ENCODE measurements around the gene DTNA.
A peak's percentile ranks its signal among the peaks of the same experiment; 100 is the strongest.

Gene DTNA

GRCh38 chr18:34796035-34796657, 86.0 kb downstream of the DTNA start:
- DNase-seq (ENCODE audit: insufficient read length, low spot score) (no peak), FAIRE-seq (no peak)
- TF ChIP-seq POLR2A (IDR thresholded peaks at IDR 0.05; ENCODE audit: low read depth, low read length) = no peak

GRCh38 chr18:34799291-34799690, 89.2 kb downstream of the DTNA start:
- TF ChIP-seq POLR2A (IDR thresholded peaks at IDR 0.05; ENCODE audit: low read depth, low read length) = no peak
- no peak for FAIRE-seq

DNA sequence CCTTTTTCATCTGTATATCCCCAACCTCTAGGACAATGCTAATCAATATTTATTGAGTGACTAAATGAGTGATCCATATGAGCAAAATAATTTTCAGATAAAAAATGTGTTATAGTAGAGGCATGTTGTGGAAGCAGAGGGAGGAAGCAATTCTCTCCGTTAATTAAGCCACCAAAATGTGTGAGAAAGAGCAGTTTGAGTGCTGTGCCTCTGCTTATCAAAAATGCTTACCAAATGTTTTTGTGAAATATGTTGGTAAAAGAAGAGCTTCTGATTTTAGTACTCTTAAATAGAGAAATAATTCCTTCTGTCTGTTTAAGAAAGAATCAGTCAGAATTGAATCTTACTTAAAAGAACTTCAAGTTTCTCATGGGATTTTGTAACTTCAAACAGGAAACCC, 90.3 kb downstream of the DTNA start:
- no peak for TF ChIP-seq POLR2A (IDR thresholded peaks at IDR 0.05; ENCODE audit: low read depth, low read length)
- DNase-seq (ENCODE audit: insufficient read length, low spot score) = no peak
- no peak for FAIRE-seq

More at GRCh38 chr18:34799291-34799690, 89.2 kb downstream of the DTNA start:
- no peak for DNase-seq (ENCODE audit: insufficient read length, low spot score)

- FAIRE-seq = no peak
- no peak for TF ChIP-seq POLR2A (IDR thresholded peaks at IDR 0.05; ENCODE audit: low read depth, low read length)
- DNase-seq (ENCODE audit: insufficient read length, low spot score) = no peak
These were observed 91.7 kb downstream of the DTNA start for GRCh38 chr18:34801774-34802173.

DNA sequence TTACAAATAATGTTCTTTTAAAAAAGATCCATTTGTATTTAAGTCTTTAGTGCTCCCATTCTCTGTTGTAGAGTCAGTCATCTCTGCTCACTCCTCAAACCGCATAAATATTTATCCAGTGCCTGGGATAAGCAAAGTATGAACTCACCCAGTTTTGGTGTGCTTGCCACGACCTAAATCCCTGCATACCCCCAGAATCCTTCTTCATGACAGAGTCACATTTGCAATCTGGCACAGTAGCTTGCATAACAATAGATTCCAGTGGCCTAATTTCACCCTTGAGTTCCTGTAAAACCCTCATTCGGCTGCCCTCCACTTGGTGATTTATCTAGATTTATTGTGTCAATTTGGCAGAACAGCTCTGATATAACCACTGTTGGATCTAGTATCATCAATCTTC, 92.9 kb downstream of the DTNA start:
- TF ChIP-seq POLR2A (IDR thresholded peaks at IDR 0.05; ENCODE audit: low read depth, low read length) = no peak
- FAIRE-seq = no peak
- no peak for DNase-seq (ENCODE audit: insufficient read length, low spot score)

DNA sequence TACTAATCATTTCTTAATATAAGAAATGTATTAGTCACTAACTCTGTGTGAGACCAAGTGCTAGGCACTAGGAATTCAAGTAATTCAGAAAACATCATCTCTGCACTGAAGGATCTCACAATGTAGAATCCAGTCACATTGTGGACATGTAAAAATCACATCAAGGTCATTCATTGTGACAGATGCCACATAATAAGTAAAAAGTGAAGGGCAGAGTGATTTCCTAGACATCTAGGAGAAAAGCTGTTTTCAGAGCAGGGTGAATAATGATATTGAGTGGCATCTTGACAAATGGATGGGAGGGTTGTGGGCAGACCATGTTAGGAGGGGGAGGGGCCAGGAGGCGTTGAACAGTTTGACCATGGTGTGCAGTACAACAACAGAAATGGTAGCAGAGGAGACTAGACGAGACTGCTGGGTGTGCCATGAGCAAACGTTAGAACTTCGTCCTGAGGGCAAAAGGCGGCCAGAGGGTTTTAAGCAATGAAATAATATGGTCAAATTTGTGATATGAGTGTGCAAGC, 93.8 kb downstream of the DTNA start:
- FAIRE-seq = no peak

DNA sequence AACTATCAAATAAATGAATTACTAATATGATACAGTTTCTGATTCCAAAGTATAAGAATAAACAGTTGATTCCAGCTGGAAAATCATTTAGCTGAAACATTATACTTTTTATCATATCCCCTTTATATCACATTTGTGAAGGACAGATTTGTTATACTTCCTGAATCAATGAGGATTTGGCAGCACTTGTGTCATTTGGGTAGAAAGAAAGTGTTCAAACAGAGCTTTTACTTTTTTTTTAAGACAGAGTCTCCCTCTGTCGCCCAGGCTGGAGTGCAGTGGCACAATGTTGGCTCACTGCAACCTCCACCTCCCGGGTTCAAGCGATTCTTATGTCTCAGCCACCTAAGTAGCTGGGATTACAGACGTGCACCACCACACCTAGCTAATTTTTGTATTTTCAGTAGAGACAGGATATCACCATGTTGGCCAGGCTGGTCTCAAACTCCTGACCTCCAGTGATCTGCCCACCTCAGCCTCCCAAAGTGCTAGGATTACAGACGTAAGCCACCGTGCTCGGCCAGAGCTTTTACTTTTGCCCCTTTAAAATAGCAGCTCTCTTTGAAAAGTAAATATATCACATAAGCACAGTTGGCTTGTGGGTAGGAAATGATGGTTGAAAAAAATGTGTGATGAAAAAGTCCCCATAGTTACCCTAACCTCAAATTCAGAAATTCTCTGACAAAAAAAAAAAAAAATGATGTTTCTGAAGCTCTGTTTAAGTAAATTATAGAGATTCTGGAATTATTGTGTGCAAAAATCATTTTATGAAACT, 95.2 kb downstream of the DTNA start:
- no peak for FAIRE-seq

More for the DNA sequence above, 93.8 kb downstream of the DTNA start:
- DNase-seq (ENCODE audit: insufficient read length, low spot score) = no peak
- TF ChIP-seq POLR2A (IDR thresholded peaks at IDR 0.05; ENCODE audit: low read depth, low read length) = no peak

DNA sequence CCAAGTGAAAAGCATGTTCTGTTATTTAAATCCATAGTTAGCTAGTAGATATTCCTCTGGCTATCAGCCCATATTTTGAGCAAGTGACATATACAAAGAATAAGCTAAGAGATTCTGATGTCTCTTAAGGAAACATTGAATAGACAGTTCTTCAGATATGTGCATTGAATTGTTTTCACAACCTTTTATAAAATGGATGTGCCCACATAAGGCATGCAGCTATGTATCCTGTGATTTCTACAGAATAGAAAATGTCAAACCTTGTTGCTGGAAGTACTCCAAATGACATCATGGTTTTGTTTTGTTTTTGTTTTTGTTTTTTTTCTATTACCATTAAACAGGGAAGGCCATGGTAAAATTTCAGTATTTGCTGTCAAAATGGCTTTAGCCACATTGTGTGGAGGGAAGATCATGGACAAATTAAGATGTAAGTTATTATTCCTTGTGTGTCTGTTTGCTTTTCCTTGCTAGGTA, 95.8 kb downstream of the DTNA start:
- TF ChIP-seq POLR2A (IDR thresholded peaks at IDR 0.05; ENCODE audit: low read depth, low read length) = no peak
- no peak for DNase-seq (ENCODE audit: insufficient read length, low spot score)
- no peak for FAIRE-seq

More for the DNA sequence above, 95.2 kb downstream of the DTNA start:
- no peak for DNase-seq (ENCODE audit: insufficient read length, low spot score)
- no peak for TF ChIP-seq POLR2A (IDR thresholded peaks at IDR 0.05; ENCODE audit: low read depth, low read length)

- FAIRE-seq (no peak), DNase-seq (ENCODE audit: insufficient read length, low spot score) (no peak)
- no peak for TF ChIP-seq POLR2A (IDR thresholded peaks at IDR 0.05; ENCODE audit: low read depth, low read length)
These were observed 96.4 kb downstream of the DTNA start for GRCh38 chr18:34806527-34806926.

DNA sequence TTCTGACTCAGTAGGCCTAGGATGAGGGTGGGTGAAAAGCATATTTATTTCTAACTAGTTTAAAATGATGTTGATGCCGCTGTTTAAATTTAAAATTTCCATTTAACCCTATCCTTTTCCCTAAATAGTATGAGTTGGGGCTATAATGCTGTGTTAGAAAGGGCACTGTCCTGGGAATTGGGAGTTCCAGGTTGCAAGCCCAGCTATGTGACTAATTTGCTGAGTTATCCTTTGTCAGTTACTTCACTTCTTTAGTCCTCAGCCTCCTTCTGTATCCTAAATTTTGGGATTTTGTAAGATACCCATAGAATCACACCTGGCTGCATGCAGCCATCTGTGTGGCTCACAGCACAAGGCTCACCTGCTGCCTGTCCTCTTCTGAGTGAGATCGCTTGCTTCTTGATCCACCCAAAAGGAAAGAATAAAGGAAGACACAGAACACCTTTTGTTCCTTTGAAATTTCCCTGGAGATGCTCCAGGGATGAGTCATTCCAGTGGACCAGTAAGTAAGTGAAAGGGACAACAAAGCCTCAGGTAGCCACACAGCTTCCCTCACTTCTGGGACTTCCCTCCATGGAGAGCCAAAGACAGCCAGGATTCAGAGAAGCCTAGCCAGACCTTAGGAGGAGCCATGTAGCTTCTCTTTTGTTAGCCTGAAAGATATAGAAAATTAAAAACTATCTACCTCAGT, 97.2 kb downstream of the DTNA start:
- DNase-seq (ENCODE audit: insufficient read length, low spot score) = no peak
- no peak for TF ChIP-seq POLR2A (IDR thresholded peaks at IDR 0.05; ENCODE audit: low read depth, low read length)
- FAIRE-seq = no peak

DNA sequence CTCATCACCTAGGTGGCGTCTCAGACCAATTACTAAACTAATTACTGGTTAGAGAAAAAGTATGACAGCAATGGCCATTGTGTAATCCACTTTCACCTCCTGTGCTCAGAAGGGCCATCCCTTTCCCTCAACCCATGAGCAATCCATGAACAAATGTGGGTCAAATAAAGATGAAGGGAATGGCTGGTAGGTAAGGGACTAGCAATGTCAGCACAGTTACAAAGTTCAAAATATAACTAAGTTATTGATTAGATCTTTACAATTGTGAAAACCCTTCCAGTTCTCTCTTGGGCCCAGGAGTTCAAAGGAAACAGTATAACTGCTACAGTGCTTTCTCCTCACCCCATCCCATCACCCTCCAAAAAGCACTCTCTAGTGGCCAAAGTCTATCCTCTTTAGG, 98.3 kb downstream of the DTNA start:
- no peak for FAIRE-seq
- no peak for DNase-seq (ENCODE audit: insufficient read length, low spot score)
- TF ChIP-seq POLR2A (IDR thresholded peaks at IDR 0.05; ENCODE audit: low read depth, low read length) = no peak

DNA sequence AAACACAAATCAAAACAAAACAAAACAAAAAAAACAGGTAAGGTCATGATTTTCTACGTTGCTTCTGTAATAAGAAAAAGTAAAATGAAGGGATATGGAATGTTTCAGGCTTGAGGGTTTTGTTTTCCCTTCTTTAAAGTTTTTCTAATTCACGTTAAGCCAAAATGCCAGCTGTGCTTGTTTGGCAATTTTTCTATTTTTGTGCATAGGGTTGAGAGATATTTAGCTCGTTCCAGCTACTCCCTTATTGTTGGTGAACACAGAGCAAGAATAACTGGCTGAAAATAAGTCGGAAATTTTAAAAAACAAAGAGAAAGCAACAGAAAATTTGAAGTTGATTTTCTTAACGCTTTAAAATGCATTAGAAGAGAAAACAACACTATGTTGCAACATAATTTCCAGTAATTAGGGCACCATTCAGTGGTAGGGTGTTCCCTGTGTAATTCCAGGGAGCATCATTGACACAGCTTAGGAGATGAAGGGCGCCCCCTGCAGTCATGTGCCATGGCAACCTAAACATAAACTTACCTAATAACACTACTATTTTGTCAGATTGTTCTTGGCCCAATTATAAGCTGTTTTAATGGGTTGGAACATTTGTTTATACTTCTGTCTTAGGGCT, 99.5 kb downstream of the DTNA start:
- peak; percentile 20 for FAIRE-seq
- DNase-seq (ENCODE audit: insufficient read length, low spot score) = no peak
- no peak for TF ChIP-seq POLR2A (IDR thresholded peaks at IDR 0.05; ENCODE audit: low read depth, low read length)

GRCh38 chr18:34816183-34816582, 106.1 kb downstream of the DTNA start:
- no peak for TF ChIP-seq POLR2A (IDR thresholded peaks at IDR 0.05; ENCODE audit: low read depth, low read length)
- DNase-seq (ENCODE audit: insufficient read length, low spot score) = no peak
- no peak for FAIRE-seq

DNA sequence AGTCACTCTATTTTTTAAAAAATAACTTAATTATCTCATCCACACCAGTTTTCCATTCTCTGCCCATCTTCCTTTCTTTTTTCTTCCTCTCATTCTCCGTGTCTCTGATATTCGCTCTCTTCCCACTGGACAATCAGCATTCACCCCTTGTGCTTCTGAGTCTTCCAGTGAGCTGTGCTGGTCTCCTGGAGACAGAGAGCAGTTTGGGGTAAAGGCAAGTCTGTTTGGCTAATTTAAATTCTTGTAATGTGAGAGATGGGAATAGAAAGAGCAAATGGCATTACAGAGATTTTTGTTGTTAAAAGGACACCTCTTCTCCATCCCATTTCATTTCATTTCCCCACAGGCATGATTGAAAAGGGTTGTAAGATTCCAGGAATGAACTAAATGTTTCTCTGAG, 107.5 kb downstream of the DTNA start:
- no peak for TF ChIP-seq POLR2A (IDR thresholded peaks at IDR 0.05; ENCODE audit: low read depth, low read length)
- FAIRE-seq (no peak), DNase-seq (ENCODE audit: insufficient read length, low spot score) (no peak)

Data from H54 (cell line).